Pancreas (tissue), 10 donors: Measurements from ENCODE around the gene ATXN1. TPM values are rescaled to one million over a fixed set of nuclear protein-coding genes. Genes with fewer than 3 reads are reported as not detected.

Source experiments
- ATAC-seq, 4 donors: fragments of 200-7000 bp; cut with Tn5 transposase; one replicate each; pipeline versions ENCODE4 v1.8.0 to v1.9.1; 2020; ENCODE audit warnings: mild to moderate bottlenecking in 4 of 4, moderate library complexity in 4 of 4
- DNase-seq, 6 donors: peaks; one replicate each; pipeline ENCODE4 v3.0.0-alpha.2; 2020
- FAIRE-seq: peaks from 2 replicates; lab custom pipeline; 2012; peaks lifted over from hg19 to GRCh38; lab: Jason Lieb, UNC
- H3K27ac ChIP-seq, 4 donors: fragments of 200-600 bp; sonication (generic); 1 replicate in 3 of 4; 2 replicates in 1 of 4; pipeline versions ENCODE4 v1.5.0 to v1.8.0; 2020
- H3K27me3 ChIP-seq, 4 donors: fragments of 200-600 bp; one replicate each; pipeline ENCODE4 v1.8.0; 2021
- H3K36me3 ChIP-seq, 3 donors: fragments of 200-600 bp; sonication (generic) in 1 of 3; one replicate each; pipeline versions ENCODE4 v1.5.0 to v1.8.0; 2020 to 2021
- H3K4me1 ChIP-seq, 3 donors: fragments of 200-600 bp; one replicate each; pipeline ENCODE4 v1.8.0; 2021
- H3K4me3 ChIP-seq, 4 donors: fragments of 200-600 bp; sonication (generic) in 2 of 4; one replicate each; pipeline versions ENCODE4 v1.5.0 to v1.8.0; 2020 to 2021
- H3K9me3 ChIP-seq, 4 donors: fragments of 200-600 bp; one replicate each; pipeline ENCODE4 v1.8.0; 2021
- CTCF ChIP-seq, 4 donors: fragments of 200-600 bp; sonication (generic) in 3 of 4; IDR thresholded peaks; one replicate each; pipeline versions ENCODE4 v1.5.0 to v1.8.0; 2021; ENCODE audit warnings: antibody characterized with exemption in 4 of 4
- WGBS, 2 donors: extraction: QIAGEN DNeasy Blood & Tissue Kit; methylation state at CpG; one replicate each; pipeline ENCODE4 v1.1.7; 2013; 5-methylcytosine and 5-hydroxymethylcytosine counted together
- intact Hi-C, 3 donors: fragments of 100-400 bp; cut with DNase I; formaldehyde crosslinking; loops; one replicate each; pipeline versions ENCODE4 v1.11.1 to v1.14.2; 2022
- polyA plus RNA-seq, 2 donors: library from polyadenylated mRNA; stranded (reverse); fragments of 200-250 nt; gene quantifications; one replicate each; pipeline ENCODE4 v1.2.3, GENCODE V29; 2013
- total RNA-seq, 6 donors: library from RNA; stranded (reverse); fragmentation: NEBNext Ultra II Directional in 4 of 6; extraction: Animal tissue kit (Norgen Biotek cat#: 25700) in 4 of 6; gene quantifications; one replicate each; pipeline versions ENCODE4 v1.2.1 to v1.2.4, GENCODE V29; 2021 to 2023
- donor health status: healthy with polysubstance abuse.
- donor health status: DM: no; HTN: no; CAD: no; lungs with moderate emphysema.
- donor health status: DM: no; HTN: no; CAD: no.
- donor health status: control.
- donor health status: control.
- donor health status: Bipolar disorder and iron deficiency.
- donor health status: DM: yes; HTN: yes; CAD: no.
- donor health status: DM: no; HTN: no; CAD: no.
- donor health status: DM: no; HTN: no; CAD: no.
- donor health status: DM: yes; HTN: yes; CAD: no.

ATXN1 gene
- total and polyA plus RNA-seq, 8 donors, result 4.9 to 38.6 (median 20.5) TPM

DNA sequence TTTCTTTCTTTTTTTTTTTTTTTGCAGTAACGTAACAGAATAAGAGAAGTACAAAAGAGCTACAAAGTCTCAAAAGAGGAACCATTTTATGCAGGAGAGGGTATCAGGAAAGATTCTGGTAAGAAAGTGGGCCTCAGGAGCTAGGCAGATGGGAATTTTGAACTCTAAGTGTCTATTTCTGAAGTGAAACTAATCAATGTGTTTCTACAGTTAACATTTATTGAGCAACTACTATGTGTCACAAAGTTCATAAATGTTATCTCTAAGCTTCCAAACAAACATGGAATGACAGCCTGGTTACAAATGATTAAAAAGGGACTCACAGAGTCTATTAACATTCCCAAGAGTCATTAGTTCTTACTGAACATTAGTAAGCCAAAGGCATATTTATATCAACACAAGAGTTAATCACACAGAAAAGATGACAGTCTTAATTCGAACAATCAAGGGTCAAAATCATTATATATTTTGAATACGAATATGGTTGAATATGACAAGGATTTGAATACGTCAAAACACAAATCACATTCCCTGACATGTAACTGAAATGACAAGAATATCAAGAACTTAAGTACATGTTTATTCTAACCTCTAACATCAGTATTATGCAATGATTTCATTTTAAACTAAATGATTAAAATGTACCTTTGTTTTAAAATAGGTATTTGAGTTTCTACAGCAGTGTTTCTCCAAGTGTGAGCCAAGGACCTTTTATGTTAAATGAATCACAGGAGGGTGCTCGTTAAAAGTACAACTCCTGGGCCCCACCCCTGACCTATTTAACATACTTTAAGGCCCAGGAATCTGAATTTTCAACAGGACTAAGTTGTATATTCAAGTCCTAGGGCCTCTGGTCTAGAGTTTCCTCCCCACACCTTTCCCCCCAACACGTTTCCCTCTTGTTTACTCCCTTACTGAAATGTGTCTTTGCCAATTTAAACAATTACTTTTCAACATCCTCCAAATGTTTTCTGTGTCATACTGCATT is 89.7 kb downstream of the ATXN1 start:
- TF ChIP-seq CTCF (IDR thresholded peaks at IDR 0.05), result no peak
- Histone ChIP-seq H3K9me3 (no peaks in the 10 kb centered on the region), H3K36me3 (no peaks in the 10 kb centered on the region), H3K4me3 (no peak overlapping the region), H3K27ac (no peak overlapping the region), H3K27me3 (no peaks in the 10 kb centered on the region), H3K4me1 (peaks cover 0 to 14% (median 2%) of the 10 kb centered on the region in 3 donors)
- DNase-seq (no peak), FAIRE-seq (peak; percentile 45), ATAC-seq (peak in 1 of 4 donors; percentile 27)
- intact Hi-C loops, result no loop called here
- WGBS, 2 donors, result 52 to 54% methylated on average over 6 of the region's 6 CpGs

- no peak for FAIRE-seq
- intact Hi-C loops, result no loop called here
These were observed 90.6 kb downstream of the ATXN1 start for GRCh38 chr6:16670617-16671051.

DNA sequence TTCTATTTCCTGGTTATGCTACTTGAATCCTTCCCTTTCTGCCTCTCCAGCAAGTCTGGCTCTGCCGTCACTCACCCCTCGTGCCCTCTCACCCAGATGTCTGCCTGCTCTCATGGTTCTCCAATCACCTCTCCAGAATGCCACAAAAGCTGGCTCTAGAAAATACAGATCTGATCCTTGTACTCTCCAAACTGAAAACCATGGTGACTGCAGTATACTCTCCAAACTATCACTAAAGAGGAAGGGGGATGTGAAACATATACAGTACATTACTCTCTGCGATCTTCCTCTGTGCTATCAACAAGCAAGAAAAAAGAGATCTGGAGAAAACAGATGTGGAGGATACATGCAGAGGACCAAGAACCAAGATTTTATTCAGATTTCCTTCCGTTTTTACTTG is 91.1 kb downstream of the ATXN1 start:
- Histone ChIP-seq H3K4me3 (no peak overlapping the region), H3K36me3 (no peaks in the 10 kb centered on the region), H3K4me1 (peaks cover 0 to 14% (median 0%) of the 10 kb centered on the region in 3 donors), H3K27me3 (no peaks in the 10 kb centered on the region), H3K27ac (no peak overlapping the region), H3K9me3 (no peaks in the 10 kb centered on the region)
- 75 to 88% methylated on average over 4 of the region's 4 CpGs for WGBS, 2 donors
- ATAC-seq (peak in 3 of 4 donors; percentile 20 to 55 (median 52)), FAIRE-seq (no peak), DNase-seq (no peak)
- intact Hi-C loops, result no loop called here
- no peak for TF ChIP-seq CTCF (IDR thresholded peaks at IDR 0.05)

More at GRCh38 chr6:16670617-16671051, 90.6 kb downstream of the ATXN1 start:
- Histone ChIP-seq H3K27ac (no peak overlapping the region), H3K4me3 (no peak overlapping the region), H3K9me3 (no peaks in the 10 kb centered on the region), H3K36me3 (no peaks in the 10 kb centered on the region), H3K4me1 (peaks cover 0 to 14% (median 0%) of the 10 kb centered on the region in 3 donors), H3K27me3 (no peaks in the 10 kb centered on the region)
- TF ChIP-seq CTCF (IDR thresholded peaks at IDR 0.05), result no peak
- ATAC-seq, result no peak
- DNase-seq, result no peak
- WGBS, 2 donors, result 85 to 86% methylated on average over 2 of the region's 2 CpGs

DNA sequence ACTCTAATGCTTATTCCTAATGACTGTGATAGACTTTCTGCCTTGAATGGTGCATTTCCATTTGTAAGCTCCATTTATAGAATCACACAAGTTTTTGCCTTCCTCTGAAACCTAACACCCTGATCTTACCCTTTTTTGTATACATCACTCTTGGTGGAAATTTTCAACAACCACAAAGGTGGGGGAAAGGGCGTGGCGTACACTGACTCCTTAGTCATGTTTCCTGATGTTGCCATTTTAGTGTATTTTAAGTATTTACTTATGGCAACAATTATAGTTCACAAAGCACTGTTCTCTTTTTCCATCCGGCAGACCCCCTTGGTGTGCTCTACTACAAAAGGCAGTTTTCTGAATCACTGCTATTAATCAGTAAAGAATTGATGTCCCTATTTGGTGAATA is 92.0 kb downstream of the ATXN1 start:
- 93 to 95% methylated on average over 3 of the region's 3 CpGs for whole genome bisulfite sequencing, 2 donors
- no peak for FAIRE-seq
- Histone ChIP-seq H3K27ac (no peak overlapping the region), H3K27me3 (no peaks in the 10 kb centered on the region), H3K4me3 (no peak overlapping the region), H3K4me1 (peaks cover 0 to 7% (median 0%) of the 10 kb centered on the region in 3 donors), H3K9me3 (no peaks in the 10 kb centered on the region), H3K36me3 (no peaks in the 10 kb centered on the region)
- intact Hi-C loops, result no loop called here
- DNase-seq, result no peak
- TF ChIP-seq CTCF (IDR thresholded peaks at IDR 0.05), result no peak
- ATAC-seq, result no peak
